K562 (cell line): ENCODE measurements around the gene KMT2E. TPM values are rescaled to one million over a fixed set of nuclear protein-coding genes. Genes with fewer than 3 reads are reported as not detected.

Experiments used
- ATAC-seq: fragments of 200-7000 bp; cut with Tn5 transposase; 3 replicates; pipeline ENCODE4 v1.9.1; 2020; ENCODE audit warnings: moderate library complexity
- BruUV-seq: library from RNA; stranded (reverse); fragments of 400-500 nt; replicated peaks from 2 replicates; lab custom pipeline; 2021; lab: Mats Ljungman, UMichigan
- CTCF ChIA-PET: fragments of 300-600 bp; formaldehyde crosslinking; extraction: SDS; loops from one replicate; lab custom pipeline; 2021; ENCODE audit warnings: low intra/inter-chr PET ratio; lab: Yijun Ruan, JAX
- POLR2A ChIA-PET: fragments of 300-600, 350-650 bp; sonication (Branson Sonifier 250); formaldehyde crosslinking; extraction: SDS; loops from one replicate; lab custom pipeline; 2021; ENCODE audit warnings: antibody characterized with exemption, inconsistent platforms; lab: Yijun Ruan, JAX
- DNase-seq, 4 experiments: peaks; one replicate each; pipeline versions ENCODE4 v3.0.0 to v3.0.0-alpha.2; 2011 to 2018; ENCODE audit warnings: low spot score in 3 of 4, mixed read lengths in 3 of 4; ENCODE audit errors: extremely low read depth in 1 of 4
- FAIRE-seq: peaks from 2 replicates; lab custom pipeline; 2011; peaks lifted over from hg19 to GRCh38; lab: Jason Lieb, UNC
- H2AFZ ChIP-seq: 2 replicates; pipeline ENCODE4 v1.6.0; 2011; ENCODE audit warnings: low read depth, low read length, control low read depth, inconsistent platforms
- H3K27ac ChIP-seq: fragments of 200-600 bp; 3 replicates; pipeline ENCODE4 v1.8.0; 2011; ENCODE audit warnings: low read depth, mild to moderate bottlenecking, control low read depth, inconsistent platforms, low read length, moderate library complexity, mixed read lengths; ENCODE audit errors: extremely low read depth
- H3K27me3 ChIP-seq, 2 experiments: fragments of 300-600 bp in 1 of 2; 2 replicates in 1 of 2; 3 replicates in 1 of 2; pipeline versions ENCODE4 v1.6.0 to v1.8.0; 2011; ENCODE audit warnings: inconsistent platforms in 2 of 2, low read length in 2 of 2, mild to moderate bottlenecking in 1 of 2, mixed read lengths in 1 of 2, moderate library complexity in 1 of 2; ENCODE audit not compliant: control insufficient read depth in 2 of 2, insufficient read depth in 2 of 2
- H3K36me3 ChIP-seq: fragments of 300-600 bp; 3 replicates; pipeline ENCODE4 v1.8.0; 2011; ENCODE audit warnings: mild to moderate bottlenecking, low read length, inconsistent platforms; ENCODE audit not compliant: control insufficient read depth, insufficient read depth
- H3K4me1 ChIP-seq, 2 experiments: fragments of 200-600 bp in 1 of 2; replicated peaks in 1 of 2; 2 replicates in 1 of 2; 3 replicates in 1 of 2; pipeline versions ENCODE4 v1.5.1 to v1.8.0; 2011; ENCODE audit warnings: inconsistent platforms in 2 of 2, low read length in 2 of 2, mild to moderate bottlenecking in 1 of 2, mixed read lengths in 1 of 2, moderate library complexity in 1 of 2; ENCODE audit not compliant: control insufficient read depth in 2 of 2, insufficient read depth in 2 of 2
- H3K4me2 ChIP-seq: 2 replicates; pipeline ENCODE4 v1.6.1; 2011; ENCODE audit warnings: low read length, control low read depth, inconsistent platforms, mixed read lengths; ENCODE audit not compliant: insufficient read depth
- H3K4me3 ChIP-seq: fragments of 200-600 bp; sonication (generic), shearing (Covaris generic); 2 replicates; pipeline ENCODE4 v1.5.1; 2016; ENCODE audit warnings: control low read depth, inconsistent platforms
- H3K79me2 ChIP-seq: fragments of 200-600 bp; 3 replicates; pipeline ENCODE4 v1.8.0; 2011; ENCODE audit warnings: low read length, inconsistent platforms; ENCODE audit not compliant: control insufficient read depth, insufficient read depth
- H3K9ac ChIP-seq, 2 experiments: 2 replicates each; pipeline versions ENCODE4 v1.6.0 to v1.6.1; 2011; ENCODE audit warnings: low read depth in 2 of 2, low read length in 2 of 2, control low read depth in 1 of 2, inconsistent platforms in 1 of 2, mild to moderate bottlenecking in 1 of 2, mixed read lengths in 1 of 2; ENCODE audit not compliant: insufficient read depth in 1 of 2
- H3K9me1 ChIP-seq: one replicate; pipeline ENCODE4 v1.6.0; 2011; ENCODE audit warnings: inconsistent platforms, mild to moderate bottlenecking, low read length, moderate library complexity; ENCODE audit not compliant: control insufficient read depth, insufficient read depth
- H3K9me3 ChIP-seq: replicated peaks from 2 replicates; pipeline ENCODE4 v1.5.1; 2011; ENCODE audit warnings: low read depth, low read length, inconsistent platforms; ENCODE audit not compliant: control insufficient read depth, insufficient read depth
- H4K20me1 ChIP-seq: replicated peaks from 2 replicates; pipeline ENCODE4 v1.6.1; 2011; ENCODE audit warnings: low read length, inconsistent platforms, mixed read lengths; ENCODE audit not compliant: control insufficient read depth, insufficient read depth
- GATAD2A ChIP-seq: fragments of 450-650 bp; IDR thresholded peaks from 2 replicates; pipeline ENCODE4 v1.6.1; 2017
- KDM5B ChIP-seq: fragments of 200-600 bp; sonication (generic); IDR thresholded peaks from 2 replicates; pipeline ENCODE4 v1.6.1; 2012; ENCODE audit warnings: low read depth, mild to moderate bottlenecking, moderate library complexity, low read length, control low read depth, inconsistent platforms; ENCODE audit not compliant: insufficient replicate concordance
- LCOR ChIP-seq: sonication (generic); formaldehyde crosslinking; IDR thresholded peaks from 2 replicates; pipeline ENCODE4 v1.8.0; 2022; ENCODE audit warnings: mild to moderate bottlenecking, missing genetic modification reagents
- MAFG ChIP-seq: fragments of 450-650 bp; conservative IDR thresholded peaks from 2 replicates; pipeline ENCODE4 v1.6.1; 2016; ENCODE audit warnings: missing genetic modification characterization, missing compliant biosample characterization
- NCOA4 ChIP-seq: fragments of 450-650 bp; IDR thresholded peaks from 2 replicates; pipeline ENCODE4 v1.6.1; 2018; ENCODE audit warnings: mild to moderate bottlenecking; ENCODE audit not compliant: partially characterized antibody
- OTX1 ChIP-seq: fragments of 450-650 bp; formaldehyde crosslinking; IDR thresholded peaks from 2 replicates; pipeline ENCODE4 v1.4.0; 2022; ENCODE audit warnings: mild to moderate bottlenecking
- TCF3 ChIP-seq: sonication (generic); formaldehyde crosslinking; IDR thresholded peaks from 2 replicates; pipeline ENCODE4 v1.4.0; 2020; ENCODE audit warnings: mild to moderate bottlenecking, missing genetic modification reagents
- ZC3H4 ChIP-seq: sonication (generic); formaldehyde crosslinking; IDR thresholded peaks from 2 replicates; pipeline ENCODE4 v1.9.0; 2021; ENCODE audit warnings: missing genetic modification reagents, borderline replicate concordance
- ZNF830 ChIP-seq: fragments of 250-450 bp; sonication (Bioruptor Pico); IDR thresholded peaks from 2 replicates; pipeline ENCODE4 v1.5.0; 2021; ENCODE audit warnings: mild to moderate bottlenecking
- WGBS: fragments of 100-300 bp; shearing (Covaris generic); methylation state at CpG from one replicate; pipeline ENCODE4 v1.1.6; 2016; ENCODE audit warnings: low coverage, mixed read lengths; ENCODE audit not compliant: insufficient coverage; ENCODE audit errors: missing lambda C conversion rate; 5-methylcytosine and 5-hydroxymethylcytosine counted together
- in situ Hi-C: fragments of 300-500 bp; cut with MboI; formaldehyde crosslinking; loops from 4 replicates; pipeline ENCODE4 v1.15.0; 2018; ENCODE audit warnings: inconsistent platforms, mixed read lengths
- intact Hi-C: fragments of 100-400 bp; cut with micrococcal nuclease; formaldehyde crosslinking; loops from 2 replicates; pipeline ENCODE4 v1.14.2; 2022
- polyA plus RNA-seq, 8 experiments: library from polyadenylated mRNA; depleted of rRNA in 4 of 8; stranded (reverse) in 5 of 8; unstranded in 3 of 8; fragments of >200 nt; fragmentation: Nextera tagmentation in 2 of 8; fragmentation: Illumina TruSeq in 1 of 8; extraction: Ambion mirVana in 2 of 8; extraction: Trizol in 1 of 8; gene quantifications; 2 replicates each; pipeline versions ENCODE4 v1.2.1 to v1.2.3, GENCODE V29; 2011 to 2014; ENCODE audit warnings: inconsistent platforms in 1 of 8, missing spikeins in 1 of 8
- total RNA-seq, 7 experiments: library from RNA; depleted of rRNA in 6 of 7; stranded (reverse); fragments of >200 nt in 6 of 7; fragmentation: Illumina TruSeq in 2 of 7; extraction: Trizol in 2 of 7; gene quantifications; 2 replicates each; pipeline versions ENCODE4 v1.2.1 to v1.2.3, GENCODE V29; 2011 to 2021; ENCODE audit warnings: low replicate concordance in 1 of 7
- TF ChIP-seq, protein P1 (sequence below): fragments of 250-450 bp; sonication (Bioruptor Pico); IDR thresholded peaks from 2 replicates; pipeline ENCODE4 v1.9.0; 2021; ENCODE audit warnings: mild to moderate bottlenecking
- TF ChIP-seq, protein P2 (sequence below), 2 experiments: IDR thresholded peaks; 2 replicates each; pipeline ENCODE4 v1.6.1; 2011; ENCODE audit warnings: borderline replicate concordance in 1 of 2, control low read depth in 1 of 2, low read depth in 1 of 2, low read length in 1 of 2, mild to moderate bottlenecking in 1 of 2, mixed read lengths in 1 of 2, moderate library complexity in 1 of 2; ENCODE audit not compliant: insufficient read depth in 1 of 2, insufficient read length in 1 of 2, poor library complexity in 1 of 2, severe bottlenecking in 1 of 2; ENCODE audit errors: extremely low read depth in 1 of 2
- TF ChIP-seq, protein P3 (sequence below): IDR thresholded peaks from 2 replicates; pipeline ENCODE4 v1.6.1; 2014; ENCODE audit warnings: antibody characterized with exemption

Gene KMT2E
- total and polyA plus RNA-seq, 9 of the 15 experiments (the other 6 are each of a cell fraction or from before 2014, with no cell fraction given), result 8.9 to 55.3 (median 38.1) TPM

DNA sequence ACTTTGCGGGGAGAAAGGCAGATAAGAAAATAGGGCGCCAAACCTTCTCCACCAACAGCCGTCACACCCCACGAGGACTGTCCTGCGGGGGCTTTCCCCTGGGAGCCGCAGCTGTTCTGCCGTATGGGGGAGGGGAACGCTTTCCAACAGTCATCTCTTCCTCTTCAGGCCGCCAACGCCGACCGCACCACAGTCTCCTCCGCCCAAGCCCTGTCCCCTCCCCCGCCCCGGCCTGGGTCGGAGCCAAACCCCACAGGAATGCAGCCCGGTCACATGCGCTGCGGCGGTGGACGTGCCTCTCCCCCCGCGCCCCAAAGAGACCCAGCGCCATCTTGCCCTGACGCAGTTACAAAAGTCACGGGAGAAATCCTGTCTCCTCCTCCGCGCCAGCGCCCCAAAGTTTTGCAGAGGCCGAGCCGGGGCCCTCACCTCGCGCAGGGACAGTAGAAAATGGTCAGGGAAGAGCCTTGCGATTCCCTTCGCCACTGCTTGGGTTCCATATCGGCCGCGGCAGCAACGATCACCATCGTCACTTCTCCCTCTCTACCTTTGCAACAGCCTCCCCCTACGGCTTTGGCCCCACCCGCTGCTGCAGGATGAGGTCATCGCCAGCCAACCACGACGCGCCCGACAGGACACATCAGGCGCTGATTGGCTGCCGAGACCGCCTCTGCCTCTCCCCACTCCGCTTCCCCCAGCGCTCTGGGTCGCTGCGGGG is 1.3 kb upstream of the KMT2E start:
- H3K27ac ChIP-seq, result peak overlapping the region; percentile 98
- H3K9ac ChIP-seq, result peak overlapping the region; percentile 100
- H3K4me2 ChIP-seq, result peak overlapping the region; percentile 95
- peaks cover 95% of the 10 kb centered on the region for H3K79me2 ChIP-seq
- peak; percentile 85 for FAIRE-seq
- CTCF ChIA-PET, result no interaction called here
- H3K9me3 ChIP-seq, result no peaks in the 10 kb centered on the region
- no peaks in the 10 kb centered on the region for H3K27me3 ChIP-seq
- BruUV-seq, result no TSS peak
- H3K4me1 ChIP-seq, result peaks cover 18 to 27% of the 10 kb centered on the region in 2 experiments; a peak in 4 of 5 replicates
- peak; percentile 75 for ATAC-seq
- WGBS, result 1% methylated on average over 52 of the region's 54 CpGs
- no peaks in the 10 kb centered on the region for H3K9me1 ChIP-seq
- intact Hi-C loops, result loop anchor here (1.0 to 10.0 kb wide), 4 partner anchors 28 to 512 kb away; partner anchors contain the start of genes PUS7 and SRPK2
- peaks cover 37% of the 10 kb centered on the region for H3K36me3 ChIP-seq
- H3K4me3 ChIP-seq, result peak overlapping the region; percentile 78
- H2AFZ ChIP-seq, result peak overlapping the region; percentile 88
- peaks cover 34% of the 10 kb centered on the region for H4K20me1 ChIP-seq
- in situ Hi-C loops, result no loop called here
- POLR2A ChIA-PET, result interaction anchor here (0.6 to 7.3 kb wide), 28 partner anchors 9 to 525 kb away, joined by 3 to 144 read pairs (median 6); no protein-coding TSS in a partner anchor
- peak; percentile 99 to 100 (median 100) for DNase-seq
- TF ChIP-seq, protein P1, sequence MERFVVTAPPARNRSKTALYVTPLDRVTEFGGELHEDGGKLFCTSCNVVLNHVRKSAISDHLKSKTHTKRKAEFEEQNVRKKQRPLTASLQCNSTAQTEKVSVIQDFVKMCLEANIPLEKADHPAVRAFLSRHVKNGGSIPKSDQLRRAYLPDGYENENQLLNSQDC, result peak; percentile 4; the same call in 1 of the 2 replicates
- TF ChIP-seq ZNF830 (CRISPR knock-in tag), result 0 out of 2 replicates have a peak, but pooled peaks have one; percentile 34
- TF ChIP-seq ZC3H4 (CRISPR knock-in tag), result peak; percentile 98
- TF ChIP-seq OTX1 (CRISPR knock-in tag), result peak; percentile 6; the same call in 1 of the 2 replicates
- no peak for TF ChIP-seq NCOA4
- TF ChIP-seq KDM5B, result peak; percentile 89
- peak; percentile 63; the same call in 1 of the 2 replicates for TF ChIP-seq MAFG (tag)
- peak; percentile 99 for TF ChIP-seq GATAD2A
- TF ChIP-seq LCOR (CRISPR knock-in tag), result peak; percentile 99
- TF ChIP-seq TCF3 (CRISPR knock-in tag), result peak; percentile 82
- TF ChIP-seq, protein P2, sequence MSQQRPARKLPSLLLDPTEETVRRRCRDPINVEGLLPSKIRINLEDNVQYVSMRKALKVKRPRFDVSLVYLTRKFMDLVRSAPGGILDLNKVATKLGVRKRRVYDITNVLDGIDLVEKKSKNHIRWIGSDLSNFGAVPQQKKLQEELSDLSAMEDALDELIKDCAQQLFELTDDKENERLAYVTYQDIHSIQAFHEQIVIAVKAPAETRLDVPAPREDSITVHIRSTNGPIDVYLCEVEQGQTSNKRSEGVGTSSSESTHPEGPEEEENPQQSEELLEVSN (IDR thresholded peaks at IDR 0.05; ENCODE audit: borderline replicate concordance in 1 of 2, extremely low read depth in 1 of 2, insufficient read depth in 1 of 2, insufficient read length in 1 of 2, low read depth in 1 of 2, low read length in 1 of 2, poor library complexity in 1 of 2, severe bottlenecking in 1 of 2), result peak; percentile 86 to 88
- TF ChIP-seq, protein P3, sequence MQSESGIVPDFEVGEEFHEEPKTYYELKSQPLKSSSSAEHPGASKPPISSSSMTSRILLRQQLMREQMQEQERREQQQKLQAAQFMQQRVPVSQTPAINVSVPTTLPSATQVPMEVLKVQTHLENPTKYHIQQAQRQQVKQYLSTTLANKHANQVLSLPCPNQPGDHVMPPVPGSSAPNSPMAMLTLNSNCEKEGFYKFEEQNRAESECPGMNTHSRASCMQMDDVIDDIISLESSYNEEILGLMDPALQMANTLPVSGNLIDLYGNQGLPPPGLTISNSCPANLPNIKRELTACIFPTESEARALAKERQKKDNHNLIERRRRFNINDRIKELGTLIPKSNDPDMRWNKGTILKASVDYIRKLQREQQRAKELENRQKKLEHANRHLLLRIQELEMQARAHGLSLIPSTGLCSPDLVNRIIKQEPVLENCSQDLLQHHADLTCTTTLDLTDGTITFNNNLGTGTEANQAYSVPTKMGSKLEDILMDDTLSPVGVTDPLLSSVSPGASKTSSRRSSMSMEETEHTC, result peak; percentile 100
